HFFc6 (cell line): Measurements from ENCODE around the gene GLG1. TPM values are rescaled to one million over a fixed set of nuclear protein-coding genes. Genes with fewer than 3 reads are reported as not detected.

ENCODE experiments used
- DNase-seq: peaks from one replicate; pipeline ENCODE4 v3.0.0-alpha.2; 2018
- H3K27ac Mint-ChIP-seq: 2 replicates; pipeline ENCODE4 v1.8.0; 2020; ENCODE audit warnings: mild to moderate bottlenecking, mixed read lengths
- H3K27me3 Mint-ChIP-seq: 2 replicates; pipeline ENCODE4 v1.8.0; 2021; ENCODE audit warnings: mild to moderate bottlenecking, moderate library complexity, mixed read lengths; ENCODE audit not compliant: insufficient read depth
- H3K36me3 Mint-ChIP-seq: 2 replicates; pipeline ENCODE4 v1.8.0; 2021; ENCODE audit warnings: low read depth, mixed read lengths
- H3K4me1 Mint-ChIP-seq: 2 replicates; pipeline ENCODE4 v1.8.0; 2020; ENCODE audit warnings: low read depth, mixed read lengths
- H3K4me3 Mint-ChIP-seq: 2 replicates; pipeline ENCODE4 v1.8.0; 2020; ENCODE audit warnings: mild to moderate bottlenecking, moderate library complexity, mixed read lengths
- H3K9me3 Mint-ChIP-seq: 2 replicates; pipeline ENCODE4 v1.8.0; 2020; ENCODE audit warnings: mild to moderate bottlenecking, mixed read lengths
- total RNA-seq, 6 experiments: library from RNA; stranded (reverse); fragmentation: NEBNext Ultra II Directional; extraction: Animal tissue kit (Norgen Biotek cat#: 25700); gene quantifications; 2 replicates in 1 of 6; 3 replicates in 5 of 6; pipeline ENCODE4 v1.2.3, GENCODE V29; 2021
- TF ChIP-seq, protein P1 (sequence below): fragments of 200-600 bp; sonication (generic); IDR thresholded peaks from 2 replicates; pipeline ENCODE4 v1.5.0; 2021; ENCODE audit warnings: antibody characterized with exemption, mild to moderate bottlenecking

Gene GLG1
- total RNA-seq, 6 experiments from 2014 or later = 149 to 167 (median 161) TPM

DNA sequence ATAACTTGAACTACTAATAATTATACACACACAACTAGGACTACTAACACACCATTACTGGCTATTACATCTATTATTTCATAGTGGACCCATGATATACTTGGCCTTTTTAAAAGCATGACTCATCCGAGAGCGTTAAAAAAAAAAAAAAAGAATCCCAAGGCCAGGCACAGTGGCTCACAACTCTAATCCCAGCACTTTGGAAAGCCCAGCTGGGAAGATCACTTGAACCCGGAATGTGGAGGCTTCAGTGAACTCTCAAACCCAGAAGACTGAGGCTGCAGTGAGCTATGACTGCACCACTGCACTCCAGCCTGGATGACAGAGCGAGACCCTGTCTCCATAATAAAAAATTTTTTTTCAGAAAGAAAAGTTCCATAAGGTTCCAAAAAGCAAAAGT, 3.1 kb downstream of the GLG1 start:
- H3K36me3 Mint-ChIP-seq = peaks cover 20% of the 10 kb centered on the region
- H3K4me3 Mint-ChIP-seq = peak overlapping the region; percentile 96
- peak overlapping the region; percentile 56 for H3K27ac Mint-ChIP-seq
- no peaks in the 10 kb centered on the region for H3K27me3 Mint-ChIP-seq
- DNase-seq = no peak
- H3K9me3 Mint-ChIP-seq = no peaks in the 10 kb centered on the region
- TF ChIP-seq, protein P1, sequence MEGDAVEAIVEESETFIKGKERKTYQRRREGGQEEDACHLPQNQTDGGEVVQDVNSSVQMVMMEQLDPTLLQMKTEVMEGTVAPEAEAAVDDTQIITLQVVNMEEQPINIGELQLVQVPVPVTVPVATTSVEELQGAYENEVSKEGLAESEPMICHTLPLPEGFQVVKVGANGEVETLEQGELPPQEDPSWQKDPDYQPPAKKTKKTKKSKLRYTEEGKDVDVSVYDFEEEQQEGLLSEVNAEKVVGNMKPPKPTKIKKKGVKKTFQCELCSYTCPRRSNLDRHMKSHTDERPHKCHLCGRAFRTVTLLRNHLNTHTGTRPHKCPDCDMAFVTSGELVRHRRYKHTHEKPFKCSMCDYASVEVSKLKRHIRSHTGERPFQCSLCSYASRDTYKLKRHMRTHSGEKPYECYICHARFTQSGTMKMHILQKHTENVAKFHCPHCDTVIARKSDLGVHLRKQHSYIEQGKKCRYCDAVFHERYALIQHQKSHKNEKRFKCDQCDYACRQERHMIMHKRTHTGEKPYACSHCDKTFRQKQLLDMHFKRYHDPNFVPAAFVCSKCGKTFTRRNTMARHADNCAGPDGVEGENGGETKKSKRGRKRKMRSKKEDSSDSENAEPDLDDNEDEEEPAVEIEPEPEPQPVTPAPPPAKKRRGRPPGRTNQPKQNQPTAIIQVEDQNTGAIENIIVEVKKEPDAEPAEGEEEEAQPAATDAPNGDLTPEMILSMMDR = no peak
- H3K4me1 Mint-ChIP-seq = peaks cover 66% of the 10 kb centered on the region

DNA sequence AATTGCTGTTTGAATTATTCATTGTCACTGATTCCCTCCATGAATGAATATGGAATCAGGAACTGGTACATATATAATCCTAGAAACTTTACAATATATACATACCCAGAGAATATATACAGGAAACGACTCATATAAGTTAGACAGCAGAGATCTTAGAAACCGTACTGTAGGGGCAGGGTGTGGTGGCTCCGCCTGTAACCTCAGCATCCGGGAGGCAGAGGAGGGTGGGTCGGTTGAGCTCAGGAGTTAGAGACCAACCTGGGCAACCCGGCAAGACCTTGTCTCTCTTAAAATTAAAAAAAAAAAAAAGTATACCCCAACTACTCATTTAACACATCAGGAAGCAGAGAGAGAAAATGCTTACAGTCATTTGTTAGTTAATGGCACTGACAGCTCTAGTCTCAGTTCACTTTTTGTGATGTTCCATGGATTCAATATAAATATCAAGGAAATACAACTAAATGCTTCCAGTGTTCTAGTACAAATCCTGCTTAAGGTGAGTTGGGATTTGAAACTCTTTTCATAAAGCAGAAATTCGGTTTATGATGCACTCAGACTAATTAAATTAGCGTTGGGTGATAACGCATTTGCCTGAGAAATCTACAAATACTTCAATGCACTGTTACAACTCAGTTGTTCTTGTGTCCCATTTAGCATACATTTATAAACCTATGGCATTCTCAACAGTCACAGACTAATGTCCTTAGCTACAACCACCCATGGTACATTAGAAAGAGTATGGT, 5.6 kb downstream of the GLG1 start:
- H3K4me1 Mint-ChIP-seq = peaks cover 57% of the 10 kb centered on the region
- peaks cover 26% of the 10 kb centered on the region for H3K36me3 Mint-ChIP-seq
- TF ChIP-seq, protein P1 = no peak
- H3K27ac Mint-ChIP-seq = no peak overlapping the region
- no peaks in the 10 kb centered on the region for H3K27me3 Mint-ChIP-seq
- H3K4me3 Mint-ChIP-seq = no peak overlapping the region
- no peaks in the 10 kb centered on the region for H3K9me3 Mint-ChIP-seq
- DNase-seq = no peak

DNA sequence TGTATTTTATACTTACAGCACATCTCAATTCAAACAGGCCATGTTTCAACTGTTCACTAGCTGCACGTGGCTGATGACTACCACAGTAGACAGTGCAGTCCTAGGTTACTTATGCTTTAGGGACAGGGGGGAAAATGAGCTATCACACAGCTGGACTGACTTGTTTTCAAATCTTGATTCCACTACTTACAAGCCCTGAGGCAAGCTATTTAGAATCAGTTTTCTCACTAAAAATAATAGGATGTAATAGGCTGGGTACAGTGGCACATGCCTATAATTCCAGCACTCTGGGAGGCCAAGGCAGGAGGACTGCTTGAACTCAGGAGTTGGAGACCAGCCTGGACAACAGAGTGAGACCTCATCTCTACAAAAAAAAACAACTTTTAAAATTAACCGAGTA, 10.3 kb downstream of the GLG1 start:
- TF ChIP-seq, protein P1 = no peak
- H3K27ac Mint-ChIP-seq = no peak overlapping the region
- H3K4me3 Mint-ChIP-seq = no peak overlapping the region
- H3K4me1 Mint-ChIP-seq = peaks cover 31% of the 10 kb centered on the region
- peaks cover 17% of the 10 kb centered on the region for H3K36me3 Mint-ChIP-seq
- H3K9me3 Mint-ChIP-seq = no peaks in the 10 kb centered on the region
- H3K27me3 Mint-ChIP-seq = no peaks in the 10 kb centered on the region
- DNase-seq = no peak

DNA sequence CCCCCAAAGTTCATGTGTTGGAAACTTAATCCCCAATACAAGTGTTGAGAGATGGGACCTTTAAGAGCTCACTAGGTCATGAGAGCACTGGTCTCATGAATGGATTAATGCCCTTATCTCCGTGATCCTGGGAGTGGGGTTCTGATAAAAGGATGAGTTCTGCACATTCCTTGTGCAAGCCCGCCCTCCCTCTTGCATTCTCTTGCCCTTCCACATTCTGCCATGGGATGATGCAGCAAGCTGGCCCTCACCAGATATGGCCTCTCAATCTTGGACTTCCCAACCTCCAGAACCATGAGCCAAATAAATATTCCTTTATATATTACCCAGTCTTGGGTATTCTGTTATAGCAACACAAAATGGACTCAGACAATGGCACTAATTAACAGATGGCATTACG, 14.1 kb downstream of the GLG1 start:
- Mint-ChIP-seq H3K9me3 (no peaks in the 10 kb centered on the region), H3K27me3 (no peaks in the 10 kb centered on the region), H3K4me1 (peaks cover 15% of the 10 kb centered on the region), H3K27ac (no peak overlapping the region), H3K36me3 (peaks cover 11% of the 10 kb centered on the region), H3K4me3 (no peak overlapping the region)
- TF ChIP-seq, protein P1 = no peak
- DNase-seq = no peak

DNA sequence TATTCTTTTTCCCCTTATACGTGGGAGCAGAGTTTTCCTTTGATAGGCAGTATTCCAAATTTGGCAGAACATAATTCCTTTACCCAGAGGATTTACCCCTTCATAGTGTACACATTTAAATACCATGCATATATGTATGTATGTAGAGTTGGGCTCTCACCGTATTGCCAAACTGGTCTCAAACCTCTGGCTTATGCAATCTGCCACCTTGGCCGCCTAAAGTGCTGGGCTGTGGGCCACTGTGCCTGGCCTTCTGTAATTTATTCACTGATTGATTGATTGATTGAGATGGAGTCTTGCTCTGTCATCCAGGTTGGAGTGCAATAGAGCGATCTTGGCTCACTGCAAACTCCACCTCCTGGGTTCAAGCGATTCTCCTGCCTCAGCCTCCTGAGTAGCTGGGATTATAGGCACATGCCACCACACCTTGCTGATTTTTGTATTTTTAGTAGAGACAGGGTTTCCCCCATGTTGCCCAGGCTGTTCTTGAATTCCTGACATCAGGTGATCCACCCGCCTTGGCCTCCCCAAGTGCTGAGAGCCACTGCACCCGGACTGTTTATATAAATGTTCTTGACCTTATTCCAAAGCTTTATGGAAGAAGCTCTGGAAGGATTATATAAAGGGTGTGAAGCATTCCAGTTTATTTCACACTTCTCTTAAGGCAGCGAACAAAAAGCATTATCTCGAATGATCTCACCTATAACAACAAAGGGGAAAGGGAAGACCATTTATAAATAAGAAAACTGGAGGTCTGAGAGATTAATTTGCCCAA, 14.9 kb downstream of the GLG1 start:
- Mint-ChIP-seq H3K4me1 (peaks cover 15% of the 10 kb centered on the region), H3K27ac (peak overlapping the region; percentile 43; the same call in 1 of the 2 replicates), H3K27me3 (no peaks in the 10 kb centered on the region), H3K9me3 (no peaks in the 10 kb centered on the region), H3K4me3 (no peak overlapping the region), H3K36me3 (peaks cover 14% of the 10 kb centered on the region)
- TF ChIP-seq, protein P1 = no peak
- no peak for DNase-seq
